HEK293T (cell line): ENCODE measurements around the gene BMPER.

Experiments used
- ARNT ChIP-seq: fragments of 450-650 bp; IDR thresholded peaks from 2 replicates; pipeline ENCODE4 v1.6.1; 2017; ENCODE audit warnings: mild to moderate bottlenecking
- BHLHE40 ChIP-seq: fragments of 450-650 bp; IDR thresholded peaks from 2 replicates; pipeline ENCODE4 v1.6.1; 2016; ENCODE audit warnings: mild to moderate bottlenecking, moderate library complexity, borderline replicate concordance
- CTBP1 ChIP-seq: fragments of 450-650 bp; IDR thresholded peaks from 2 replicates; pipeline ENCODE4 v1.6.1; 2016; ENCODE audit warnings: borderline replicate concordance
- PKNOX1 ChIP-seq: fragments of 450-650 bp; IDR thresholded peaks from 2 replicates; pipeline ENCODE4 v1.6.1; 2016
- SP1 ChIP-seq: fragments of 450-650 bp; IDR thresholded peaks from 2 replicates; pipeline ENCODE4 v1.6.1; 2017
- TARDBP ChIP-seq: fragments of 450-650 bp; IDR thresholded peaks from 2 replicates; pipeline ENCODE4 v1.6.1; 2016

- TF ChIP-seq CTBP1 (no peak), SP1 (no peak), TARDBP (no peak), ARNT (no peak), PKNOX1 (no peak), BHLHE40 (no peak)
Observed at GRCh38 chr7:34096198-34096651, 190.9 kb downstream of the BMPER start.
